ENCODE data around the gene PLTP.
A peak's percentile ranks its signal among the peaks of the same experiment; 100 is the strongest.

Gene PLTP, protein sequence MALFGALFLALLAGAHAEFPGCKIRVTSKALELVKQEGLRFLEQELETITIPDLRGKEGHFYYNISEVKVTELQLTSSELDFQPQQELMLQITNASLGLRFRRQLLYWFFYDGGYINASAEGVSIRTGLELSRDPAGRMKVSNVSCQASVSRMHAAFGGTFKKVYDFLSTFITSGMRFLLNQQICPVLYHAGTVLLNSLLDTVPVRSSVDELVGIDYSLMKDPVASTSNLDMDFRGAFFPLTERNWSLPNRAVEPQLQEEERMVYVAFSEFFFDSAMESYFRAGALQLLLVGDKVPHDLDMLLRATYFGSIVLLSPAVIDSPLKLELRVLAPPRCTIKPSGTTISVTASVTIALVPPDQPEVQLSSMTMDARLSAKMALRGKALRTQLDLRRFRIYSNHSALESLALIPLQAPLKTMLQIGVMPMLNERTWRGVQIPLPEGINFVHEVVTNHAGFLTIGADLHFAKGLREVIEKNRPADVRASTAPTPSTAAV

GRCh38 chr20:45911486-45912343 lies at the start of gene PLTP:
PLTP (minus strand) TSS chr20:45912155; CDS start chr20:45911452, 703 bp downstream.
- peak within 1 kb of the TSS; percentile 56 for H2AFZ ChIP-seq (ENCODE audit: low read depth, low read length, severe bottlenecking)
- H3K27me3 ChIP-seq (ENCODE audit: low read length): no peaks in the 10 kb centered on the region
- no peaks in the 10 kb centered on the region for H3K9me2 ChIP-seq (replicated peaks; ENCODE audit: insufficient read depth, low read length)
- H3K4me3 ChIP-seq (ENCODE audit: insufficient read depth, low read length, poor library complexity, severe bottlenecking): no peak within 1 kb of the TSS
- no peak within 1 kb of the TSS for H3K9ac ChIP-seq (ENCODE audit: low read length)
- H3K79me2 ChIP-seq (ENCODE audit: insufficient read depth, low read length): no peaks in the 10 kb centered on the region
- peak within 1 kb of the TSS; percentile 41 for H3K4me2 ChIP-seq (ENCODE audit: low read depth, low read length, poor library complexity, severe bottlenecking)
- TF ChIP-seq, protein P1, sequence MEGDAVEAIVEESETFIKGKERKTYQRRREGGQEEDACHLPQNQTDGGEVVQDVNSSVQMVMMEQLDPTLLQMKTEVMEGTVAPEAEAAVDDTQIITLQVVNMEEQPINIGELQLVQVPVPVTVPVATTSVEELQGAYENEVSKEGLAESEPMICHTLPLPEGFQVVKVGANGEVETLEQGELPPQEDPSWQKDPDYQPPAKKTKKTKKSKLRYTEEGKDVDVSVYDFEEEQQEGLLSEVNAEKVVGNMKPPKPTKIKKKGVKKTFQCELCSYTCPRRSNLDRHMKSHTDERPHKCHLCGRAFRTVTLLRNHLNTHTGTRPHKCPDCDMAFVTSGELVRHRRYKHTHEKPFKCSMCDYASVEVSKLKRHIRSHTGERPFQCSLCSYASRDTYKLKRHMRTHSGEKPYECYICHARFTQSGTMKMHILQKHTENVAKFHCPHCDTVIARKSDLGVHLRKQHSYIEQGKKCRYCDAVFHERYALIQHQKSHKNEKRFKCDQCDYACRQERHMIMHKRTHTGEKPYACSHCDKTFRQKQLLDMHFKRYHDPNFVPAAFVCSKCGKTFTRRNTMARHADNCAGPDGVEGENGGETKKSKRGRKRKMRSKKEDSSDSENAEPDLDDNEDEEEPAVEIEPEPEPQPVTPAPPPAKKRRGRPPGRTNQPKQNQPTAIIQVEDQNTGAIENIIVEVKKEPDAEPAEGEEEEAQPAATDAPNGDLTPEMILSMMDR (IDR thresholded peaks at IDR 0.05; ENCODE audit: insufficient read depth, low read length, poor library complexity, severe bottlenecking): no peak
- TF ChIP-seq EZH2phosphoT487 (conservative IDR thresholded peaks at IDR 0.05; ENCODE audit: low read length): no peak
- H4K20me1 ChIP-seq (ENCODE audit: low read depth, low read length): no peaks in the 10 kb centered on the region
- no peaks in the 10 kb centered on the region for H3K9me3 ChIP-seq (ENCODE audit: insufficient read depth, low read length)
- no peak within 1 kb of the TSS for H3K27ac ChIP-seq (ENCODE audit: low read depth, low read length)
- no peaks in the 10 kb centered on the region for H3K36me3 ChIP-seq (ENCODE audit: low read length)
- no peaks in the 10 kb centered on the region for H3F3A ChIP-seq (ENCODE audit: insufficient read depth)

GRCh38 chr20:45959956-45960630 lies 48.1 kb upstream of the PLTP start:
- Histone ChIP-seq H3K9ac (ENCODE audit: low read length) (no peak overlapping the region), H3K4me2 (ENCODE audit: low read depth, low read length, poor library complexity, severe bottlenecking) (no peak overlapping the region), H3K9me2 (replicated peaks; ENCODE audit: insufficient read depth, low read length) (no peaks in the 10 kb centered on the region), H4K20me1 (ENCODE audit: low read depth, low read length) (no peaks in the 10 kb centered on the region), H3K27ac (ENCODE audit: low read depth, low read length) (no peak overlapping the region), H2AFZ (ENCODE audit: low read depth, low read length, severe bottlenecking) (no peak overlapping the region), H3F3A (ENCODE audit: insufficient read depth) (no peaks in the 10 kb centered on the region), H3K9me3 (ENCODE audit: insufficient read depth, low read length) (no peaks in the 10 kb centered on the region), H3K36me3 (ENCODE audit: low read length) (peaks cover 11% of the 10 kb centered on the region), H3K4me3 (ENCODE audit: insufficient read depth, low read length, poor library complexity, severe bottlenecking) (no peak overlapping the region), H3K79me2 (ENCODE audit: insufficient read depth, low read length) (no peaks in the 10 kb centered on the region), H3K27me3 (ENCODE audit: low read length) (no peaks in the 10 kb centered on the region)
- no peak for TF ChIP-seq EZH2phosphoT487 (conservative IDR thresholded peaks at IDR 0.05; ENCODE audit: low read length)
- TF ChIP-seq, protein P1 (IDR thresholded peaks at IDR 0.05; ENCODE audit: insufficient read depth, low read length, poor library complexity, severe bottlenecking): no peak

DNA sequence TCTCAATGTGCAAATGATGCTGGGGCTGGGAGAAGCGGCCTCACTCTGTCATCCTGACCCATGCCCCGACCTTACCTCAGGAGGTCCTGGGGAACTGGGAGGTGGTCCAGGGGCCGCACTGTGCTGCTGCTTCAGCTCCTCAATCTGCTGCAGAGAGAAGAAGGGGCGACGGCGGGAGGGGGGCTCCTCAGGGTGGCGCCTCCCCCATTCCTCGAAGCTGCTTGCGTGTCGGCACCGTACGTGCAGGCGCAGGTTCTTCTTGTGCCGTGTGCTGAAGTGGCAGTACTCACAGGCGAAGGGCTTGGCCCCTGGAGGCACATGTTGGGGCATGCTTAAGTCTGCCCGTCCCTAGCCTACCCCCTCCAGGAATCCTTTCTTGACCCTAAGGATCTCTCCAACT lies 47.2 kb upstream of the PLTP start:
- no peaks in the 10 kb centered on the region for H3K27me3 ChIP-seq (ENCODE audit: low read length)
- no peak overlapping the region for H2AFZ ChIP-seq (ENCODE audit: low read depth, low read length, severe bottlenecking)
- no peaks in the 10 kb centered on the region for H4K20me1 ChIP-seq (ENCODE audit: low read depth, low read length)
- H3F3A ChIP-seq (ENCODE audit: insufficient read depth): no peaks in the 10 kb centered on the region
- no peak overlapping the region for H3K4me2 ChIP-seq (ENCODE audit: low read depth, low read length, poor library complexity, severe bottlenecking)
- H3K79me2 ChIP-seq (ENCODE audit: insufficient read depth, low read length): no peaks in the 10 kb centered on the region
- H3K9ac ChIP-seq (ENCODE audit: low read length): no peak overlapping the region
- H3K9me3 ChIP-seq (ENCODE audit: insufficient read depth, low read length): no peaks in the 10 kb centered on the region
- no peak overlapping the region for H3K4me3 ChIP-seq (ENCODE audit: insufficient read depth, low read length, poor library complexity, severe bottlenecking)
- peaks cover 11% of the 10 kb centered on the region for H3K36me3 ChIP-seq (ENCODE audit: low read length)
- no peaks in the 10 kb centered on the region for H3K9me2 ChIP-seq (replicated peaks; ENCODE audit: insufficient read depth, low read length)
- no peak for TF ChIP-seq EZH2phosphoT487 (conservative IDR thresholded peaks at IDR 0.05; ENCODE audit: low read length)
- TF ChIP-seq, protein P1 (IDR thresholded peaks at IDR 0.05; ENCODE audit: insufficient read depth, low read length, poor library complexity, severe bottlenecking): no peak
- H3K27ac ChIP-seq (ENCODE audit: low read depth, low read length): no peak overlapping the region

Data from SU-DHL-6 (cell line).